ENCODE results near the gene SLC30A10.

- no peak for TF ChIP-seq POLR2AphosphoS5 (IDR thresholded peaks at IDR 0.05; ENCODE audit: borderline replicate concordance, low read depth, low read length)
- TF ChIP-seq EZH2 (IDR thresholded peaks at IDR 0.05), result no peak
Observed at GRCh38 chr1:219963432-219963831, 35.1 kb upstream of the SLC30A10 start.
